Panc1 (cell line): ENCODE measurements around the gene SFSWAP.

Experiments
- CTCF ChIP-seq: fragments of 450-650 bp; IDR thresholded peaks from 2 replicates; pipeline ENCODE4 v1.5.1; 2017; ENCODE audit warnings: mild to moderate bottlenecking
- POLR2AphosphoS5 ChIP-seq: IDR thresholded peaks from 2 replicates; pipeline ENCODE4 v1.6.1; 2012; ENCODE audit warnings: mild to moderate bottlenecking, low read depth, low read length, moderate library complexity
- SIN3A ChIP-seq: IDR thresholded peaks from 2 replicates; pipeline ENCODE4 v1.6.1; 2012; ENCODE audit warnings: low read depth, mild to moderate bottlenecking, low read length, moderate library complexity, borderline replicate concordance; ENCODE audit not compliant: insufficient read depth
- TCF7L2 ChIP-seq: IDR thresholded peaks from 2 replicates; pipeline ENCODE4 v1.6.1; 2011; ENCODE audit warnings: mild to moderate bottlenecking, low read depth, low read length, inconsistent platforms
- TF ChIP-seq, protein P1 (sequence below), 2 experiments: IDR thresholded peaks; 2 replicates each; pipeline ENCODE4 v1.6.1; 2011 to 2012; ENCODE audit warnings: low read depth in 2 of 2, control low read depth in 1 of 2, low read length in 1 of 2, mild to moderate bottlenecking in 1 of 2, moderate library complexity in 1 of 2; ENCODE audit not compliant: insufficient read depth in 1 of 2

DNA sequence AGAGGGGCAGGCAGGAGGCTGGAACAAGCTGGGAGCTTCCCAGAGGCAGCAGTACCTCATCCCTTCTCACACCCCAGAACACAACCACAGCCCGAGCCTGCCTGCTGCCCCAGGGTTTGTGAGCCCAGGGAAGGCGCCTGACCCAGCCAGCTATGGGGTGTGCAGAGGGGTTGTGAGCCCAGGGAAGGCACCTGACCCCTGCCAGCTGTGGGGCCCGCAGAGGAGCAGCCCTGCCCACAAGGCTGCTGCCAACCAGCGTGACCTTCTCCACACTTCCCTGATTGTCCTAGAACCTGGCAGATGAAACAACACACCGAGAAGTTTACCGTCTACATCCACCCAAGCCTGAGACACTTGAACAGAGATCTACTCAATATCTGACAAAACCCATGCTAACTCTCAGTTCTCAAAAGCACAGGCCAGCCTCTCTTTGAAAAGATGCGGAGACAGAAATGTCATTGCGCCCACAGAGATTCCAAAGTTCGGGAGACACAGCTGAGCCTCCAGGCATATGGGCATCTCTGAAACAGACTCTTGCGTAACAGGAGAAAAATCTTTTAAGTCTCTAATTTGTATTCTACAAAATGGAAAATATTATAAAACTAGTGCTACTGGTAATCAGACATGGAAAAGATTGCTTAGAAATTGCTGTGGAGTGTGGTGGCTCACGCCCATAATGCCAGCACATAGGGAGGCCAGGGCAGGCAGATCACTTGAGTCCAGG lies 47.3 kb downstream of the SFSWAP start:
- TF ChIP-seq CTCF: no peak
- no peak for TF ChIP-seq POLR2AphosphoS5
- TF ChIP-seq SIN3A: no peak
- TF ChIP-seq, protein P1, sequence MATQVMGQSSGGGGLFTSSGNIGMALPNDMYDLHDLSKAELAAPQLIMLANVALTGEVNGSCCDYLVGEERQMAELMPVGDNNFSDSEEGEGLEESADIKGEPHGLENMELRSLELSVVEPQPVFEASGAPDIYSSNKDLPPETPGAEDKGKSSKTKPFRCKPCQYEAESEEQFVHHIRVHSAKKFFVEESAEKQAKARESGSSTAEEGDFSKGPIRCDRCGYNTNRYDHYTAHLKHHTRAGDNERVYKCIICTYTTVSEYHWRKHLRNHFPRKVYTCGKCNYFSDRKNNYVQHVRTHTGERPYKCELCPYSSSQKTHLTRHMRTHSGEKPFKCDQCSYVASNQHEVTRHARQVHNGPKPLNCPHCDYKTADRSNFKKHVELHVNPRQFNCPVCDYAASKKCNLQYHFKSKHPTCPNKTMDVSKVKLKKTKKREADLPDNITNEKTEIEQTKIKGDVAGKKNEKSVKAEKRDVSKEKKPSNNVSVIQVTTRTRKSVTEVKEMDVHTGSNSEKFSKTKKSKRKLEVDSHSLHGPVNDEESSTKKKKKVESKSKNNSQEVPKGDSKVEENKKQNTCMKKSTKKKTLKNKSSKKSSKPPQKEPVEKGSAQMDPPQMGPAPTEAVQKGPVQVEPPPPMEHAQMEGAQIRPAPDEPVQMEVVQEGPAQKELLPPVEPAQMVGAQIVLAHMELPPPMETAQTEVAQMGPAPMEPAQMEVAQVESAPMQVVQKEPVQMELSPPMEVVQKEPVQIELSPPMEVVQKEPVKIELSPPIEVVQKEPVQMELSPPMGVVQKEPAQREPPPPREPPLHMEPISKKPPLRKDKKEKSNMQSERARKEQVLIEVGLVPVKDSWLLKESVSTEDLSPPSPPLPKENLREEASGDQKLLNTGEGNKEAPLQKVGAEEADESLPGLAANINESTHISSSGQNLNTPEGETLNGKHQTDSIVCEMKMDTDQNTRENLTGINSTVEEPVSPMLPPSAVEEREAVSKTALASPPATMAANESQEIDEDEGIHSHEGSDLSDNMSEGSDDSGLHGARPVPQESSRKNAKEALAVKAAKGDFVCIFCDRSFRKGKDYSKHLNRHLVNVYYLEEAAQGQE (IDR thresholded peaks at IDR 0.05; ENCODE audit: insufficient read depth in 1 of 2, low read depth in 2 of 2, low read length in 1 of 2): no peak
- no peak for TF ChIP-seq TCF7L2
